ENCODE data around the gene CHIC2. TPM values are rescaled to one million over a fixed set of nuclear protein-coding genes. Genes with fewer than 3 reads are reported as not detected.

CHIC2 gene
- total RNA-seq, 1 experiment from 2014 or later: 8.2 TPM

DNA sequence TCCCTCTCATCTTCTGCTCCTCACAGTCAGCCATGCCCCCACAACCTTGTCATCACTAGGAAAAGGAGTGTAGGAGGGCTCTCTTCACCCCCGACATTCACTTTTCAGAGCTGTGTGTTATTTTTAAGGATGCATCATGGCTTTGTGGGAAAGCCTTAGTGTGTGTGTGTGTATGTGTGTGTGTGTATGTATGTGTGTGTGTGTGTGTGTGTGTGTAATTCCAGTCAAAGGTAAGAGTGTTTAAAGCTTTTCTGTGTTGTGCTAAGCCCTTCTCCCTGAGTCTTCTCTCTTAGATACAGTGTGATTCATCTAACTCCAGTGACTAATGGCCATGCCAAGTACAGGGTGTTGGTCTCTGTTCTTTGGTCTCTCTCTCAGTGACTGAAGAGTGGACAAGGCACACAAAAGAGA is 76.6 kb downstream of the CHIC2 start:
- DNase-seq: no peak
- Histone ChIP-seq H3K56ac (ENCODE audit: insufficient read length, low read depth, low read length) (no peak overlapping the region), H3K9me3 (ENCODE audit: control insufficient read depth, low read depth, low read length) (no peaks in the 10 kb centered on the region), H3K4me1 (ENCODE audit: insufficient read depth, low read length) (no peaks in the 10 kb centered on the region), H3K27me3 (ENCODE audit: insufficient read depth, low read length) (no peaks in the 10 kb centered on the region), H3K27ac (ENCODE audit: insufficient read length, low read depth, low read length) (no peak overlapping the region), H3K9ac (ENCODE audit: extremely low read depth, insufficient read length, low read length) (no peak overlapping the region), H3K4me2 (ENCODE audit: insufficient read depth, insufficient read length, low read length) (no peak overlapping the region), H3K14ac (ENCODE audit: insufficient read depth, low read length) (no peak overlapping the region), H2AFZ (ENCODE audit: low read length) (no peak overlapping the region), H3T11ph (ENCODE audit: low read length) (no peak overlapping the region), H3K23ac (ENCODE audit: insufficient read length, low read depth, low read length) (no peak overlapping the region), H2BK12ac (ENCODE audit: insufficient read length, low read depth, low read length) (no peak overlapping the region), H3K79me1 (ENCODE audit: insufficient read depth, low read depth, low read length, poor library complexity, severe bottlenecking) (no peaks in the 10 kb centered on the region), H2BK5ac (ENCODE audit: insufficient read length, low read length) (no peak overlapping the region), H2BK15ac (ENCODE audit: low read depth, low read length) (no peak overlapping the region), H3K23me2 (ENCODE audit: insufficient read length, low read depth, low read length, poor library complexity, severe bottlenecking) (no peaks in the 10 kb centered on the region), H3K79me2 (ENCODE audit: insufficient read depth, low read length) (no peaks in the 10 kb centered on the region), H4K20me1 (ENCODE audit: control insufficient read depth, insufficient read depth, insufficient read length) (no peaks in the 10 kb centered on the region), H2BK120ac (ENCODE audit: low read depth, low read length, poor library complexity, severe bottlenecking) (no peak overlapping the region), H4K5ac (ENCODE audit: insufficient read length, low read depth, low read length) (no peak overlapping the region), H3K18ac (ENCODE audit: insufficient read length, low read depth, low read length) (no peak overlapping the region), H3K4ac (ENCODE audit: low read depth, low read length) (no peak overlapping the region), H2BK20ac (ENCODE audit: low read depth, low read length, poor library complexity, severe bottlenecking) (no peak overlapping the region), H2AK5ac (ENCODE audit: insufficient read length, low read length) (no peak overlapping the region), H4K8ac (replicated peaks; ENCODE audit: insufficient read length, low read depth, low read length) (no peak overlapping the region), H4K91ac (ENCODE audit: insufficient read length, low read depth, low read length) (no peak overlapping the region)
- Mint-ChIP-seq H3K27ac (no peak overlapping the region), H3K4me3 (no peak overlapping the region), H3K4me1 (peaks cover 3 to 4% of the 10 kb centered on the region in 2 experiments), H3K36me3 (ENCODE audit: insufficient read depth in 1 of 3, low read depth in 3 of 3) (no peaks in the 10 kb centered on the region), H3K9me3 (no peaks in the 10 kb centered on the region; a peak in 1 of 5 replicates), H3K27me3 (ENCODE audit: low read depth) (no peaks in the 10 kb centered on the region; the same call in 1 of the 2 replicates)
- WGBS (ENCODE audit: extremely low coverage, insufficient read length, low lambda C conversion rate): no CpG with 5 or more reads among the region's 1 CpG
- TF ChIP-seq, protein P1, sequence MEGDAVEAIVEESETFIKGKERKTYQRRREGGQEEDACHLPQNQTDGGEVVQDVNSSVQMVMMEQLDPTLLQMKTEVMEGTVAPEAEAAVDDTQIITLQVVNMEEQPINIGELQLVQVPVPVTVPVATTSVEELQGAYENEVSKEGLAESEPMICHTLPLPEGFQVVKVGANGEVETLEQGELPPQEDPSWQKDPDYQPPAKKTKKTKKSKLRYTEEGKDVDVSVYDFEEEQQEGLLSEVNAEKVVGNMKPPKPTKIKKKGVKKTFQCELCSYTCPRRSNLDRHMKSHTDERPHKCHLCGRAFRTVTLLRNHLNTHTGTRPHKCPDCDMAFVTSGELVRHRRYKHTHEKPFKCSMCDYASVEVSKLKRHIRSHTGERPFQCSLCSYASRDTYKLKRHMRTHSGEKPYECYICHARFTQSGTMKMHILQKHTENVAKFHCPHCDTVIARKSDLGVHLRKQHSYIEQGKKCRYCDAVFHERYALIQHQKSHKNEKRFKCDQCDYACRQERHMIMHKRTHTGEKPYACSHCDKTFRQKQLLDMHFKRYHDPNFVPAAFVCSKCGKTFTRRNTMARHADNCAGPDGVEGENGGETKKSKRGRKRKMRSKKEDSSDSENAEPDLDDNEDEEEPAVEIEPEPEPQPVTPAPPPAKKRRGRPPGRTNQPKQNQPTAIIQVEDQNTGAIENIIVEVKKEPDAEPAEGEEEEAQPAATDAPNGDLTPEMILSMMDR (conservative IDR thresholded peaks at IDR 0.05): no peak
